ENCODE results near the gene SHISA9.

Gene SHISA9

GRCh38 chr16:13181432-13181831, 280.0 kb downstream of the SHISA9 start:
- DNase-seq (ENCODE audit: low spot score), result no peak

GRCh38 chr16:13186813-13187212, 285.4 kb downstream of the SHISA9 start:
- DNase-seq (ENCODE audit: low spot score), result no peak

GRCh38 chr16:13189250-13189649, 287.9 kb downstream of the SHISA9 start:
- no peak for DNase-seq (ENCODE audit: low spot score)

GRCh38 chr16:13193721-13194120, 292.3 kb downstream of the SHISA9 start:
- no peak for DNase-seq (ENCODE audit: low spot score)

GRCh38 chr16:13194766-13195165, 293.4 kb downstream of the SHISA9 start:
- no peak for DNase-seq (ENCODE audit: low spot score)

GRCh38 chr16:13203725-13204124, 302.3 kb downstream of the SHISA9 start:
- DNase-seq (ENCODE audit: low spot score), result no peak

- DNase-seq (ENCODE audit: low spot score), result no peak
These were observed 304.0 kb downstream of the SHISA9 start for GRCh38 chr16:13205352-13205751.

DNA sequence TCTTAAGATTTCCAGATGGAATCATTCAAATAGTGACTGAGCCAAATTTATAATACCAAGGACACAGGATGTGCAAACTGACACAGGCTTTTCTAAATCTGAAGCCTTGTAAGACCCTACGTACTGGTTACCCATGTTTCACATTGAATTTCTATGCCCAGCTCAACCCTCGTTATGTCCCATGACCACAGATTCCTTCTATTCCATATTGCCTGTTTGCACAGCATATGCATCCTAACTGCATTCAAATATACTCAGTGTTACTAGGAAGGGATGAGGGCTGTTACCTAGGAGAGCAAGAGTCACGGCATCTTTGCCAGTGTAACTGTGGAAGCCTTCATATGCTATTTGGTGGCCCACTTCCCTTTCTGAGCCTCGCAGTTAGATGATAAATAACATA, 305.2 kb downstream of the SHISA9 start:
- DNase-seq (ENCODE audit: low spot score), result no peak

GRCh38 chr16:13207151-13207550, 305.8 kb downstream of the SHISA9 start:
- DNase-seq (ENCODE audit: low spot score), result no peak

DNA sequence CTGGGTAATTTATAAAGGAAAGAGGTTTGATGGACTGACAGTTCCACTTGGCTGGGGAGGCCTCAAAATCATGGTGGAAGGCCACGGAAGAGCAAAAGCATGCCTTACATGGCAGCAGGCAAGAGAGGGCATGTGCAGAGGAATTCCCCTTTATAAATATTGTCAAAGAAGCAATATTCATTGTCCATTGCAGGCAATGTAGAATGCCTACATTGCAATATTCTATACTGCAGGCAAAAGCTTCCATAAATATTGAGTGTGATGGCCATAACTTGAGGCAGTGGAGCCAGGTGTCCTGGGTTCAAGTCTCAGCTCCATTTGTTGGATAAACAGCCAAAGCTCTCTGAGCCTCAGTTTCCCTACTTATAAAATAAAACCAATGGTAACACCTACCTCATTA, 322.3 kb downstream of the SHISA9 start:
- DNase-seq (ENCODE audit: low spot score), result no peak

DNA sequence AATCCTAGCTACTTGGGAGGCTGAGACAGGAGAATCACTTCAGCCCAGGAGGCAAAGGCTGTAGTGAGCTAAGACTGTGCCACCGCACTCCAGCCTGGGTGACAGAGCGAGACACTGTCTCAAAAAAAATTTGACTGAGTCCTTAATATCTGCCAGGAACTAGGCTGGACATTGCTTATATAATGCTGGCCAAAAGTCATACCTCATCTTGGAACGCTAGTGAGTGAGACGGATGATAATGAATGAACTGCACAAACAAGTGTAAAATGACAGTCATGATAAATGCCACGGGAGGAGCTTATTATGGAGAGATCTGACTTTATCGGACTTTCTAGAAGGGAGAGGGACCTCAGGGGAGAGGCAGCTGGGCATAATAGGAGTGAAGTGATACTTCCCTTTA, 327.6 kb downstream of the SHISA9 start:
- DNase-seq (ENCODE audit: low spot score), result no peak

GRCh38 chr16:13231365-13231764, 330.0 kb downstream of the SHISA9 start:
- no peak for DNase-seq (ENCODE audit: low spot score)

DNA sequence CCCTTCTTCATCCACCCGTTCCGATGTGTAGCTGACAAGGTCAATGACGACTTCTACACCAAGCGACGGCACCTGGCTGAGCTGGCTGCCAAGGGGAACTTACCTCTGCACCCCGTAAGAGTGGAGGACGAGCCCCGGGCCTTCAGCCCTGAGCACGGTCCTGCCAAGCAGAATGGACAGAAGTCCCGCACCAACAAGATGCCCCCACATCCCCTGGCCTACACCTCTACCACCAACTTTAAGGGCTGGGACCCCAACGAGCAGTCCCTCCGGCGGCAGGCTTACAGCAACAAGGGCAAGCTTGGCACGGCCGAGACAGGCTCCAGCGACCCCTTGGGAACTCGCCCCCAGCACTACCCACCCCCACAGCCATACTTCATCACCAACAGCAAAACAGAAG, 333.6 kb downstream of the SHISA9 start:
- DNase-seq (ENCODE audit: low spot score), result no peak

DNA sequence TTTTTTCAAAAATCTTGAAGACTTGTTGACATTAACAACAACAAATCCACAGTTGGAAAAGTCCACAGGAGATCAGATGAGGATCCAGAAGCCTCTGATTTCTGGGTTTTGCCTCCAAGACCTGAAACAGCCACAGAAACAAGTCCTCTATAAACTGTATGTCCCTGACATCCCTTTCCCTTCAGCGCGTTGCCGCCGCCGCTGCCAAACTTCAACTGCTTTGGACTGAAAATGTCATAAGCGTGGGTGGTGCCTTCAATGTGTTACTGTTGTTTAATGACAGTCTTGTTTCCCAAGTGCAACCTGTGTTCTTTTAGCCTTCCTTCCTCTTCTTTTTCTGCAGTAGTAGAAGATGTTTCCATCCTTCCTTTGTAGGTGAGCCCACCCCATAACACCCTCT, 334.9 kb downstream of the SHISA9 start:
- DNase-seq (ENCODE audit: low spot score), result no peak

DNA sequence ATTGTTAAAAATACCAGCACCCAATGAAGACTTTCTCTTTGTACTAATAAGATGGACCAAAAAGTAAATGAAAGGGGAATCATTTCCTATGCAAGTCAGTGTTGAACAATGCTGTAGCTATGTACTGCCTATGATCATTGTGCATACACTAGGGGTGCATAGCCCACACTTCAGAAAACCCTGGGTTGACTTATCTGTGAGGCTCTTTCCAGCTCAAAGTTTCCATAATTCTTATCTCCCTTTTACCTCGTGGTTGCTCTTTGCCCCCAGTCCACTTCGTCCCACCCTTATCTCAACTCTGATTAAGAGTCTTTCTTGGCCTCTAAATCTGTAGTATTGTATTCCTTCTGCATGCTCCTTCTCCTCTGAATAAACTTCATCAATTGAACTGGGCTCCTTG, 336.8 kb downstream of the SHISA9 start:
- DNase-seq (ENCODE audit: low spot score), result no peak

DNA sequence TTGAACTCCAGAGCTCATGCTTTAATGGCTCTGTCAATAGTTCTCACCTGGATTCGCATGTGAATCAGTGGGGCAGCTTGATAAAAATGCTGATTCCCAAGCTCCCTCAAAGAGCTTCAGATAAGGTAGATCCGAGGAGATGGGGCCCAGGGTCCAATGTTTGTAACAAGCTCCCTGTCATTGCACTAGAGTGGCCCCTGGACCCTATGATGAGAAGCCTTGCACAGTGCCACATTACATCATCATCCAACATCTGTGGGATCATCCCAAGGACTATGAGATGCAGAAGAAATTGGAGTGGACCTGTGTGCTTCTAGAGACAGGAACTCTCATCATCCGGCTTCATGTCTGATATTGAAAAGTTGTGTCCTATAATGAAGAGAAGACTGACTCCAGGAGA, 340.8 kb downstream of the SHISA9 start:
- no peak for DNase-seq (ENCODE audit: low spot score)

- DNase-seq (ENCODE audit: low spot score), result no peak
These were observed 343.4 kb downstream of the SHISA9 start for GRCh38 chr16:13244770-13245169.

- no peak for DNase-seq (ENCODE audit: low spot score)
These were observed 344.4 kb downstream of the SHISA9 start for GRCh38 chr16:13245713-13246377.

DNA sequence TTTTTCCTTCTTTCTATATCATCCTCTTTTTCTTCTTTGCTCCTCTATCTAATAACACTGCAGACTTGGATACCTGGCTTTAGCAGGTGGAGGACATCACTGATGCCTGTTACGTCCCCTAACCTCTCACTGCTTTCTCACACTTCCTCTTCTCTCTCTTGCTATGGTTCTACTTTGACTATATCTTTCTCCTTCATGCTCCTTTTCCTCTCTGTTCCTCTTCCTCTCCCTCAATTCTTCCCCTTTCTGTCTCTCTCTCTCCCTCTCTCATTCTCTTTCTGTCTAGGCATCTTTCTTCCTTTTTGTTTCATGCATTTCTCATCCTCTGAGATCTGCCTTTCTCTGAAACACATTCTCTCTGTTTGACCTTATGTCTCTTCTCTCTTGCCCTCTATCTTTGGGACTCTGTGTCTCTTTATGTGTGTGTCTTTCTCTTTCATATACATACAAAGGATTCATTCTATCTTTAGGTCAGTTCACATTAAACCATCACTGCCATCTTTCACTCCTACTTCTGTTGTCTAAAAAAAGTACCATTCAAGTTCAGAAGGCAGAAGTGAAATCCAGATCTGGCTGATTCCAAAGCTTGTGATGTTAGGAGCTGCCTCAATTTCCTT, 353.7 kb downstream of the SHISA9 start:
- no peak for DNase-seq (ENCODE audit: low spot score)

GRCh38 chr16:13262270-13263090, 361.1 kb downstream of the SHISA9 start:
- no peak for DNase-seq (ENCODE audit: low spot score)

- DNase-seq (ENCODE audit: low spot score), result no peak
These were observed 363.6 kb downstream of the SHISA9 start for GRCh38 chr16:13264749-13265552.

DNA sequence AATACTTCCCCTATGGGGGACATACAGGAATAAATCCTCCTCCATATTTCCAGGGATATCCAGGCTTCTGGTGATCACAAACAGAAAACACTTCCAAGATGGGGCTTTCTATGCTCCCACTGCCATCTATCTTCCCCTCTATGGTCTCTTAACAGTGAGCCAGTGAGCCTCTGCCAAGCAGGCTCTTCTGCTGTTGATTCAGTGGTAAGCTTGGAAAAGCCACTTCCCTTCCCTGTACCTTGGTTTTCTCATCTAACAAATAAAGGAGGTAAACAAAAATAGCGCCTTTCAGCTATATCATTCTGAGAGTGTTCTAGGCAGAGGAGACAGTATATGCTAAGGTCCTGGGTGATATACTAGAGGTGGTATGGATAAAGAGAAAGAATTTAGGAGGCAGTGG, 368.0 kb downstream of the SHISA9 start:
- DNase-seq (ENCODE audit: low spot score), result no peak

Data from hematopoietic multipotent progenitor cell treated with erythropoietin and hydrocortisone succinate and interleukin-3 and kit ligand, for 15 days (in vitro differentiated cells).